Peyer's patch (tissue), 4 donors: Measurements from ENCODE around the gene KIAA0319L. TPM values are rescaled to one million over a fixed set of nuclear protein-coding genes. Genes with fewer than 3 reads are reported as not detected.

ENCODE experiments used
- DNase-seq, 3 donors: peaks; one replicate each; pipeline ENCODE4 v3.0.0-alpha.2; 2017 to 2019
- H3K27ac ChIP-seq, 4 donors: fragments of 200-600 bp; sonication (generic); one replicate each; pipeline ENCODE4 v1.5.1; 2016 to 2019
- H3K27me3 ChIP-seq, 2 donors: fragments of 200-600 bp; sonication (generic); one replicate each; pipeline ENCODE4 v1.5.1; 2019
- H3K36me3 ChIP-seq, 3 donors: fragments of 200-600 bp; sonication (generic); one replicate each; pipeline ENCODE4 v1.5.1; 2016 to 2019
- H3K4me1 ChIP-seq, 4 donors: fragments of 200-600 bp; sonication (generic); one replicate each; pipeline ENCODE4 v1.5.1; 2016 to 2019
- H3K4me3 ChIP-seq, 4 donors: fragments of 200-600 bp; sonication (generic); 1 replicate in 3 of 4; 2 replicates in 1 of 4; pipeline ENCODE4 v1.5.1; 2016 to 2019; ENCODE audit warnings: mild to moderate bottlenecking in 1 of 4
- H3K9me3 ChIP-seq, 4 donors: fragments of 200-600 bp; sonication (generic); one replicate each; pipeline ENCODE4 v1.5.1; 2016 to 2019; ENCODE audit warnings: mild to moderate bottlenecking in 1 of 4
- CTCF ChIP-seq, 6 experiments: fragments of 450-650 bp in 4 of 6; fragments of 200-600 bp in 2 of 6; sonication (generic) in 1 of 6; IDR thresholded peaks; one replicate each; pipeline ENCODE4 v1.5.1; 2017 to 2019; ENCODE audit warnings: antibody characterized with exemption in 6 of 6, mild to moderate bottlenecking in 3 of 6, moderate library complexity in 1 of 6
- POLR2A ChIP-seq, 2 donors: fragments of 450-650 bp; IDR thresholded peaks; one replicate each; pipeline ENCODE4 v1.5.1; 2017; ENCODE audit warnings: antibody characterized with exemption in 2 of 2, mild to moderate bottlenecking in 2 of 2, moderate library complexity in 2 of 2
- total RNA-seq, 4 donors: library from RNA; depleted of rRNA; stranded (reverse); fragments of >200 nt; gene quantifications; one replicate each; pipeline ENCODE4 v1.1.0, GENCODE V29; 2016

KIAA0319L gene
- total RNA-seq, 4 donors from 2014 or later = 88.3 to 143 (median 129) TPM

GRCh38 chr1:35574125-35574654 lies 17.0 kb upstream of the KIAA0319L start:
- Histone ChIP-seq H3K27ac (no peak overlapping the region), H3K27me3 (no peaks in the 10 kb centered on the region), H3K36me3 (no peaks in the 10 kb centered on the region), H3K9me3 (no peaks in the 10 kb centered on the region), H3K4me1 (peaks cover 0 to 29% (median 12%) of the 10 kb centered on the region in 4 donors), H3K4me3 (peak overlapping the region in 2 of 4 donors; percentile 49 to 52)
- TF ChIP-seq POLR2A (IDR thresholded peaks at IDR 0.05) (no peak), CTCF (IDR thresholded peaks at IDR 0.05) (no peak)
- DNase-seq = no peak

GRCh38 chr1:35573198-35574124 lies 16.3 kb upstream of the KIAA0319L start, which contains the start of gene TFAP2E:
TFAP2E (plus strand) TSS chr1:35573314; CDS start chr1:35573578, 264 bp downstream.
- Histone ChIP-seq H3K36me3 (no peaks in the 10 kb centered on the region), H3K27me3 (no peaks in the 10 kb centered on the region), H3K4me1 (peaks cover 0 to 29% (median 12%) of the 10 kb centered on the region in 4 donors), H3K27ac (no peak within 1 kb of the TSS), H3K9me3 (no peaks in the 10 kb centered on the region), H3K4me3 (peak within 1 kb of the TSS; percentile 21 to 52 (median 40))
- TF ChIP-seq CTCF (IDR thresholded peaks at IDR 0.05) (no peak), POLR2A (IDR thresholded peaks at IDR 0.05) (no peak)
- DNase-seq = peak in 1 of 3 donors; percentile 58

- Histone ChIP-seq H3K27me3 (no peaks in the 10 kb centered on the region), H3K9me3 (no peaks in the 10 kb centered on the region), H3K27ac (no peak overlapping the region), H3K4me3 (no peak overlapping the region), H3K36me3 (no peaks in the 10 kb centered on the region), H3K4me1 (peaks cover 0 to 18% (median 8%) of the 10 kb centered on the region in 4 donors)
- TF ChIP-seq CTCF (IDR thresholded peaks at IDR 0.05) (no peak), POLR2A (IDR thresholded peaks at IDR 0.05) (no peak)
- no peak for DNase-seq
Observed at GRCh38 chr1:35572296-35572695, 15.1 kb upstream of the KIAA0319L start.

- Histone ChIP-seq H3K4me1 (peaks cover 0 to 11% (median 3%) of the 10 kb centered on the region in 4 donors), H3K9me3 (no peaks in the 10 kb centered on the region), H3K36me3 (no peaks in the 10 kb centered on the region), H3K27me3 (no peaks in the 10 kb centered on the region), H3K27ac (no peak overlapping the region), H3K4me3 (no peak overlapping the region)
- peak in 1 of 3 donors; percentile 14 for DNase-seq
- TF ChIP-seq CTCF (IDR thresholded peaks at IDR 0.05) (no peak), POLR2A (IDR thresholded peaks at IDR 0.05) (no peak)
Observed at GRCh38 chr1:35571263-35571662, 14.1 kb upstream of the KIAA0319L start.

- no peak for TF ChIP-seq POLR2A (IDR thresholded peaks at IDR 0.05)
- TF ChIP-seq CTCF (IDR thresholded peaks at IDR 0.05) = no peak
Observed at GRCh38 chr1:35570589-35571137, 13.5 kb upstream of the KIAA0319L start.

More at GRCh38 chr1:35570589-35571137, 13.5 kb upstream of the KIAA0319L start:
- Histone ChIP-seq H3K27me3 (no peaks in the 10 kb centered on the region), H3K4me3 (no peak overlapping the region), H3K4me1 (peaks cover 0 to 11% (median 2%) of the 10 kb centered on the region in 4 donors), H3K9me3 (no peaks in the 10 kb centered on the region), H3K36me3 (no peaks in the 10 kb centered on the region), H3K27ac (no peak overlapping the region)
- DNase-seq = peak in 1 of 3 donors; percentile 30
